GM21381 (cell line): ENCODE data around the gene KRTAP10-1.
"Not testable (repeated sequence)": the region's sequence is repeated elsewhere in the genome, so short reads cannot be mapped to it uniquely, and the experiment has no call there.

Experiments
- ATAC-seq: cut with Tn5 transposase; IDR thresholded peaks from one replicate; pipeline ENCODE4 v1.9.1; 2021; ENCODE audit warnings: mild to moderate bottlenecking, moderate library complexity; ENCODE audit not compliant: unreplicated experiment

KRTAP10-1 gene, protein sequence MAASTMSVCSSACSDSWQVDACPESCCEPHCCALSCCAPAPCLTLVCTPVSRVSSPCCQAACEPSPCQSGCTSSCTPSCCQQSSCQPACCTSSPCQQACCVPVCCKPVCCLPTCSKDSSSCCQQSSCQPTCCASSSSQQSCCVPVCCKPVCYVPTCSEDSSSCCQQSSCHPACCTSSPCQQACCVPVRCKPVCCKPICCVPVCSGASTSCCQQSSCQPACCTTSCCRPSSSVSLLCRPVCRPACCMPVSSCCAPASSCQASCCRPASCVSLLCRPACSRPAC

DNA sequence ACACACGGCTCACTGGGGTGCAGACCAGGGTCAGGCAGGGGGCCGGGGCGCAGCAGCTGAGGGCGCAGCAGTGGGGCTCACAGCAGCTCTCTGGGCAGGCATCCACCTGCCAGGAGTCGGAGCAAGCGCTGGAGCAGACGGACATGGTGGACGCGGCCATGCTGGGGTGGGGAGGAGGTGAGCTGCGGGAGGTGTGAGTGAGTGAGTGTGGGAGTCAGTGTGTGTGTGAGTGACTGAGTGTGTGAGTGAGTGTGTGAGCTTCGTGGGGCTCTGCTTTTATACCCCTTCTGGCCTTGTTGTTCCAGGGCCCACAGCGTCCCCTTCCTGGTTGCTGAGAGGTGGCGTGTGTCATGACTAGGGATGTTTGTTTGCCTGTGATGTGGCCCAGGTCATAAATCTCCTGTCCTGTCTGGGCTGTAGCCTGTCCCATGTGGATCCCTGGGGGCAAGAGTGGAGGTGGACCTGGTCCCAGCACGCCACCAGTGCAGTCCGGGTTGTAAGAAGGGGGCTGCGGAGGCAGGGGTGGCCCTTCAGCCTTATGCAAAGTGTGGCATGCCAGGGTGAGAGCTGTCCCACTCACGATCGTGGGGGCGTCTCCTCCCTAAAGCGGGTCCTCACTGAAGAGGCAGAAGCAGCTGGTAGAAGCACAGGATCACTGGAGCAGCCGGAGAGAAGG lies at the start of gene KRTAP10-1:
TSS of gene KRTAP10-1 (minus strand) at position 205 of the 676 bp plus-strand sequence. CDS start at position 160, 45 bp downstream.
- no peak for ATAC-seq

GRCh38 chr21:44589094-44589493 lies 49.1 kb upstream of the KRTAP10-1 start:
- ATAC-seq: no peak

DNA sequence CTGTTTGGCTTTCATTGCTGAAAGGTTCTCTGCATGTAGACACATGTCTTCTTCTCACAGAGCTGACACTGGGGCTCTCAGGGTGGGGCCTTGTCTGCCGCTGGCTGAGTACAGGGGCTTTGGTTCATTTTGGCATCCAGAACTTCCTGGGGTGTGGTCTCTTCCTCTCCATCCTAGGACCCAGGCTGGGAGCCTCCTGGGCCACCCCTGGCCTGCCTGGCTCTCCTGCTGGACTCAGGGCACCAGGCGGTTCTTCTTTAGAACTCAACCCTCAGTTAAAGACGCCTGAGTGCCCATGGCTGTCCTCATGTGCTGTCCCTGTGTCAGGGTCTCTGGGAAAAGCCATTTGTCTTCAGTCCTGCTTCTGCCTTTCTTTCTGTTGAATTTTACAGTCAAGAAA lies 45.9 kb upstream of the KRTAP10-1 start:
- no peak for ATAC-seq

- no peak for ATAC-seq
Observed at GRCh38 chr21:44583800-44584147, 43.8 kb upstream of the KRTAP10-1 start.

DNA sequence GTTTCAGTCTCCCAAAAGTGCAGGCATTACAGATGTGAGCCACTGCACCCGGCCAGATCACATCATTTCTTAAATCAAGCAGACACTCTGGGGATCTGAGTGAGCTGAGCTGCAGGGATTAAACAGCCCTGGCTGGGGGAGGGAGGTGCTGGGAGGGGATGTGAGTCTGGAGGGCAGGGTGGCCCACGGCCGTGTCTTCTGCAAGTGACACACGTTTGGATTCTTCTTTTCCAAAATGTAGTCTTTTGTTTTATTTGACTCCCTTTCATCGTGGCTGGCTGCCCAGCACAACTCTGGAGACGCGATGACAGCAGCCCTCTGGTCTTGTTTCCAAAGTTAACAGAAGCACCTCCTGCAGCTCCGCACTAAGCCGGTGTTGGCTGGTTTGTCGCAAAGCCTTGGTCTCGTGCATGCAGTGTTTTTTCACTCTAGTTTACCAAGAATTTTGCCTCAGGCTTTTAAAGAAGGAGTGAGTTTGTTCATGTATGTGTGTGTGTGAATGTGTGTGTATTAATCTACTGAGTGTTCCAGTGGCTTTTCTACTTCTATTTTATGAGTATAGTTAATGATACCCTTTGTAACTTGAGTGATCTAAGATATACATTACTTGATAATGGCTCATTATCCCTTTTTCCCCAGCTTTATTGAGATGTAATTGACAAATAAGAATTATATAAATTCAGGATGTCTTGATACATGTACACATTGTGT lies 43.2 kb upstream of the KRTAP10-1 start:
- no peak for ATAC-seq

GRCh38 chr21:44582055-44582454 lies 42.1 kb upstream of the KRTAP10-1 start:
- ATAC-seq: no peak

DNA sequence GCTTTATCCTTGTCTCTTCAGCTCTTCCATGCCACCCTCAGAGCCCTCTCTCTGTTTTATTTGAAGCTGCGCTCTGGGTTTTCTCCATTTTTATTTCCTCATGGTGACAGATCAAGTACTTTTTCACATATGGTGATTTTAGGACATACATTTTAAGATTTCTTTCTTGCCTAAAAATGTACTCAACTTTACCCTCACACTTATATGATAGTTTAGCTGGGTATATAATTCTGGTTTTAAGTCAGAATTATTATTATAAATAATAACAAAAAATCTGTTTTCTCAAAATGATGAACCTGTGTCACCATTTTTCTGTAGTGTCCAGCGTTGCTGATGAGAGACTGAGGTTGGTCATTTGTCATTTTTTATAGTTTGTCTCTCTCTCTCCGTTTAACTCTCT lies 41.2 kb upstream of the KRTAP10-1 start:
- no peak for ATAC-seq

DNA sequence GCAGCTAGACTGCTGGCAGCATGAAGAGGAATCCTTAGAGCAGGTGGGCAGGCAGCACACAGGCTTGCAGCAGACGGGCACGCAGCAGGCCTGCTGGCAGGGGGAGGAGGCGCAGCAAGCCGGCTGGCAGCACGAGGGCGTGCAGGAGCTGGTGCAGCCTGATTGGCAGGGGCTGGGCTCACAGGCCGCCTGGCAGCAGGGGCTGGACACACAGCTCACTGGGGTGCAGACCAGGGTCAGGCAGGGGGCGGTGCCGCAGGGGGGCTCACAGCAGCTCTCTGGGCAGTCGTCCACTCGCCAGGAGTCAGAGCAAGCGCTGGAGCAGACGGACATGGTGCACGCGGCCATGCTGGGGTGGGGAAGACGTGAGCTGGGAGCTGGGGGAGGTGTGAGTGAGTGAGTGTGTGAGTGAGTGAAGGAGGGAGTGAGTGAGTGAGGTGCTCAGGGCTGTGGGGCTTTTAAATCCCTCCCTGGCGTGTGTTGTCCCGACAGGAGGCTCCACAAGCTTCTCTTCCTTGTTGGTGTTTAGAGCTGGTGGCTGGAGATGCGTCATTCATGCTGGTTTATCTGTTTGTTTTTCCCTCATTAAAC lies 40.3 kb upstream of the KRTAP10-1 start, which contains the start of gene KRTAP10-5:
TSS of gene KRTAP10-5 (minus strand) at position 374 of the 591 bp plus-strand sequence. CDS start at position 348, 26 bp downstream.
- not testable (repeated sequence) for ATAC-seq

DNA sequence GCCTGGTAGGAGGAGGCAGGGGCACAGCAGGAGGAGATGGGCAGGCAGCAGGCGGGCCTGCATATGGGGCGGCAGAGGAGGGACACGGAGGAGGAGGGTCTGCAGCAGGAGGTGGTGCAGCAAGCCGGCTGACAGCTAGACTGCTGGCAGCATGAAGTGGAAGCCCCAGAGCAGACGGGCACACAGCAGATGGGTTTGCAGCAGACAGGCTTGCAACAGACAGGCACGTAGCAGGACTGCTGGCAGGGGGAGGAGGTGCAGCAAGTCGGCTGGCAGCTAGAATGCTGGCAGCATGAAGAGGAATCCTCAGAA lies 39.8 kb upstream of the KRTAP10-1 start:
- ATAC-seq: no peak

DNA sequence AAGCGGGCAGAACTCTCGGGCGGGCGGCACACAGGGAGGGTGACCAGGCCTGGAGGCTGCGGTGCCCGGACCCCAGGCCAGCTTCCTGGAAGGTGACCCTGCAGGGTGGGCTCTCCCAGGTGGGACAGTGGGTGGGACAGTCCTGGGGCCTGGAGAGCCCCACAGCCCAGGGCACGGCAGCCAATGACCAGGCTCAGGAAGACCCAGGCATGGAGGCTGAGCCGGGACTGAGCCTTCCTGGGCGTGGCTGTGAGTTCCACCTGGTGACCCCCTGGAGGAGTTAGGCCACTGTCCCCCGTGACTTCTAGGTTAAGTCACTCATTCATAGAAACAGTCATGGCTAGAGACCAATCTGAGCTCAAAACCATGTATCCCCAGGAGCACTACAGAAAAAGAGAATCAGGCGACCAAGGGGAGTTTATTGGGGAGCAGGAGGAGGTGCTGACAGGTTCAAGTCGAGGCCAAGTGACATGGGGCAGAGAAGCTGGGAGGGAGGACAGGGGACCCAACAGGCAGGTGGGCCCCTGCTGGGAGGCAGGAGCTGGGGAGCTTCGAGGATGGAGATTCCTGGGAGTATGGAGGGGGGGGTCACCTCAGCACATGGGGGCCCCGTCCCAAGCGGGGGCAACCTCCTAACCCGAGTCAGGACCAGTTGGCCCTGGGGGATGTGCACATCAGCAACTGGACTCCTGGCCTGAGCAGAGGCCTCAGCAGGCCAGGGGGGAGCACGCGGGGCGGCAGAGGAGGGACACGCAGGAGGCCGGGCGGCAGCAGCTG lies 39.2 kb upstream of the KRTAP10-1 start:
- ATAC-seq: no peak

DNA sequence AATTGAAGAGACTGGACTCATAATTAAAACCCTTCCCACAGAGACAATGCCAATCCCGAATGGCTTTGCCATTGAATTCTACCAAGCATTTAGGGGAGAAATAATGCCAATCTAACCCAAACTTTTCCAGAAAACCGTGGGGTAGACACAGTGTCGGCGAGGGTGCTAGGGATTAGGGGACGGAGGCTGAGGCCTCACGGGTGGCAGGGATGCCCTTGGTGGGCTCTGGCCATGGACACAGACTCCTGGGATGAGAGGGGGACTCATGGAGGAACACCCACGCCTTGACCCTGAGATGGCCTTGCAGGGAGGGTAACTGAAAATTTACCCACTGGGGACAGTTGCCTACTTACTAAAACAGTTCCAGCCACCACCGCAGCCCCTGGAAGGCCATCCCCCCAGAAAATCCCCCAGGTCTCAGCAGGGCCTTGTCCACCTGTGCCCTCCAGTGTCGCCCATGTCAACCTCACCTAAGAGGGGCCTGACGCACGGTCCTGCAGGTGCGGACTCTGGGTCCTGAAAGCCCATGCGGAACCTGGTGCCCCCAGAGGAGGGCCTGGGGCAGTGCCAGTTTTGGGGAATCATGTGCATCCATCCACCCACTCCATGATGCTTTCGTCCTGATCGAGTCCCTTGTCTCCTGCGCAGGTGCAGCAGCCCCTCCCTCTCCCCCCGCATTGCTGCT lies 38.5 kb upstream of the KRTAP10-1 start:
- no peak for ATAC-seq

GRCh38 chr21:44576025-44576420 lies 36.0 kb upstream of the KRTAP10-1 start:
- no peak for ATAC-seq

DNA sequence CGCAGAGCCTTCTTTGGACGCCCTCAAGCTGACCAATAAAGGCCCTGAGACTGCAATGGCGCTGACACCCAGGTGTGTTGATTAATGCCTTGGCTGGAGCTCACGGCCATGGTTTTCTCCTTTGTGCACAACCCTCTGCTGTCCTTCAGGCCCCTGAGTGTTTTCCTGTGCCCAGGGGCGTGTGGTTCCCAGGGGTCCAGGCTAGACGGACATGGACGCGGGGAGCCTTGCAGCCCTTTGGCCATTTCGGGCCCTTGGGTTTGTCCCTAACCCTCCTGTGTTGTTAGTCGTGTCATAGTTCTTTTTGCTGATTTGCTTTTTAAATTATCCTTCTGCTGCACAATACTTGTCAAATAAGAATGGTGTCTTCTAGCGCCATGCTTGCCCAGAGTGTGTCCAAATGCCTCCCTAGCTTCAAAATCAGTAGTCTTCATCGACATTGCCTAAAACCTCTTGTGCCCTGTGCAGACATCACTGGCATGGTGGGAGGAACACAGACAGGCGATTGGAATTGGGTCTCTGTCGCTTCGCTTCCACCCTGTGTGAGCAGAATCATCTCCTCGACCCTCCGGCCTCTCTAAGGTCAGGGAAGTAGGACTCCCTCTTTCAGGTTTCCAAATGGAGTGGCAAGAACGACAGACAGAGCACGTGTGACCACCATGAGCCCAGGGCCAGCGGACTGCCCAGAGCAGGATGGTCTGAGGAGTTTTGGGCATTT lies 35.5 kb upstream of the KRTAP10-1 start:
- no peak for ATAC-seq

GRCh38 chr21:44574457-44575306 lies 34.7 kb upstream of the KRTAP10-1 start:
- ATAC-seq: no peak

- ATAC-seq: not testable (repeated sequence)
Observed at GRCh38 chr21:44573630-44574456, 33.8 kb upstream of the KRTAP10-1 start, which contains the start of gene KRTAP10-4. TSS of gene KRTAP10-4 (plus strand) at chr21:44573729. CDS start at chr21:44573759, 30 bp downstream.

GRCh38 chr21:44572959-44573583 lies 33.1 kb upstream of the KRTAP10-1 start:
- no peak for ATAC-seq
